Activated T-helper 1 cell treated with anti-CD3 and anti-CD28 coated beads, Interleukin-12 subunit alpha, Interleukin-12 subunit beta, Interleukin-2, Interleukin-4 antibody, amounts not matched to agents 30 ng/mL and 10 ng/mL and 1 ng/mL, durations not matched to agents 14 hours and 24 hours and 36 hours (primary cell): Measurements from ENCODE around the gene ZBTB49. TPM values are rescaled to one million over a fixed set of nuclear protein-coding genes. Genes with fewer than 3 reads are reported as not detected.

Experiments used
- DNase-seq: peaks from one replicate; pipeline ENCODE4 v3.0.0; 2021; ENCODE audit warnings: low spot score
- H3K27ac Mint-ChIP-seq: one replicate; pipeline ENCODE4 v1.8.0; 2021; ENCODE audit warnings: mild to moderate bottlenecking, mixed read lengths
- H3K27me3 Mint-ChIP-seq: one replicate; pipeline ENCODE4 v1.8.0; 2022; ENCODE audit warnings: mild to moderate bottlenecking, moderate library complexity, mixed read lengths; ENCODE audit not compliant: insufficient read depth
- H3K36me3 Mint-ChIP-seq: one replicate; pipeline ENCODE4 v1.8.0; 2021; ENCODE audit warnings: low read depth, mixed read lengths
- H3K4me1 Mint-ChIP-seq: one replicate; pipeline ENCODE4 v1.8.0; 2021; ENCODE audit warnings: low read depth, mixed read lengths
- H3K4me3 Mint-ChIP-seq: one replicate; pipeline ENCODE4 v1.8.0; 2021; ENCODE audit warnings: mild to moderate bottlenecking, moderate library complexity, mixed read lengths
- H3K9me3 Mint-ChIP-seq: one replicate; pipeline ENCODE4 v1.8.0; 2021; ENCODE audit warnings: mixed read lengths
- intact Hi-C: fragments of 100-400 bp; cut with micrococcal nuclease; formaldehyde crosslinking; loops from one replicate; pipeline ENCODE4 v1.15.1; 2024
- total RNA-seq: library from RNA; stranded (reverse); gene quantifications from 2 replicates; pipeline ENCODE4 v1.2.3, GENCODE V29; 2022

ZBTB49 gene
- total RNA-seq, 1 donor from 2014 or later, result 8.5 TPM

GRCh38 chr4:4320528-4320927, 30.5 kb downstream of the ZBTB49 start:
- Mint-ChIP-seq H3K4me1 (no peaks in the 10 kb centered on the region), H3K4me3 (no peak overlapping the region), H3K36me3 (peaks cover 11% of the 10 kb centered on the region), H3K9me3 (no peaks in the 10 kb centered on the region), H3K27ac (no peak overlapping the region), H3K27me3 (no peaks in the 10 kb centered on the region)
- DNase-seq, result no peak
- intact Hi-C loops, result no loop called here

- intact Hi-C loops, result no loop called here
- Mint-ChIP-seq H3K4me1 (no peaks in the 10 kb centered on the region), H3K27ac (no peak overlapping the region), H3K9me3 (no peaks in the 10 kb centered on the region), H3K27me3 (no peaks in the 10 kb centered on the region), H3K4me3 (no peak overlapping the region), H3K36me3 (peaks cover 8% of the 10 kb centered on the region)
- no peak for DNase-seq
These were observed 31.1 kb downstream of the ZBTB49 start for GRCh38 chr4:4320951-4321714.

- no peaks in the 10 kb centered on the region for H3K27me3 Mint-ChIP-seq
- H3K4me3 Mint-ChIP-seq, result no peak overlapping the region
- peaks cover 8% of the 10 kb centered on the region for H3K36me3 Mint-ChIP-seq
- no peak for DNase-seq
- H3K4me1 Mint-ChIP-seq, result no peaks in the 10 kb centered on the region
- intact Hi-C loops, result no loop called here
- H3K9me3 Mint-ChIP-seq, result no peaks in the 10 kb centered on the region
- H3K27ac Mint-ChIP-seq, result no peak overlapping the region
These were observed 32.1 kb downstream of the ZBTB49 start for GRCh38 chr4:4321951-4322688.

- intact Hi-C loops, result no loop called here
- Mint-ChIP-seq H3K27ac (no peak overlapping the region), H3K4me1 (no peaks in the 10 kb centered on the region), H3K36me3 (peaks cover 8% of the 10 kb centered on the region), H3K4me3 (no peak overlapping the region), H3K9me3 (no peaks in the 10 kb centered on the region), H3K27me3 (no peaks in the 10 kb centered on the region)
- no peak for DNase-seq
These were observed 33.9 kb downstream of the ZBTB49 start for GRCh38 chr4:4323705-4324534.

GRCh38 chr4:4325321-4325720, 35.3 kb downstream of the ZBTB49 start:
- Mint-ChIP-seq H3K36me3 (peaks cover 8% of the 10 kb centered on the region), H3K27me3 (no peaks in the 10 kb centered on the region)
- intact Hi-C loops, result no loop called here

GRCh38 chr4:4326166-4326565, 36.1 kb downstream of the ZBTB49 start:
- intact Hi-C loops, result no loop called here

More at GRCh38 chr4:4325321-4325720, 35.3 kb downstream of the ZBTB49 start:
- H3K27ac Mint-ChIP-seq, result no peak overlapping the region
- no peaks in the 10 kb centered on the region for H3K9me3 Mint-ChIP-seq
- DNase-seq, result no peak
- no peak overlapping the region for H3K4me3 Mint-ChIP-seq
- H3K4me1 Mint-ChIP-seq, result no peaks in the 10 kb centered on the region

GRCh38 chr4:4327652-4328121, 37.6 kb downstream of the ZBTB49 start:
- Mint-ChIP-seq H3K4me3 (no peak overlapping the region), H3K9me3 (no peaks in the 10 kb centered on the region), H3K36me3 (peaks cover under 1% of the 10 kb centered on the region), H3K4me1 (no peaks in the 10 kb centered on the region), H3K27ac (no peak overlapping the region), H3K27me3 (no peaks in the 10 kb centered on the region)
- no peak for DNase-seq
- intact Hi-C loops, result no loop called here

More at GRCh38 chr4:4326166-4326565, 36.1 kb downstream of the ZBTB49 start:
- no peaks in the 10 kb centered on the region for H3K27me3 Mint-ChIP-seq
- H3K27ac Mint-ChIP-seq, result no peak overlapping the region
- H3K4me1 Mint-ChIP-seq, result no peaks in the 10 kb centered on the region
- H3K36me3 Mint-ChIP-seq, result peaks cover 8% of the 10 kb centered on the region
- H3K9me3 Mint-ChIP-seq, result no peaks in the 10 kb centered on the region
- no peak for DNase-seq
- H3K4me3 Mint-ChIP-seq, result no peak overlapping the region

- H3K36me3 Mint-ChIP-seq, result no peaks in the 10 kb centered on the region
- no peaks in the 10 kb centered on the region for H3K27me3 Mint-ChIP-seq
- H3K9me3 Mint-ChIP-seq, result no peaks in the 10 kb centered on the region
- no peak overlapping the region for H3K4me3 Mint-ChIP-seq
- no peak for DNase-seq
- no peak overlapping the region for H3K27ac Mint-ChIP-seq
- intact Hi-C loops, result no loop called here
- H3K4me1 Mint-ChIP-seq, result no peaks in the 10 kb centered on the region
These were observed 38.2 kb downstream of the ZBTB49 start for GRCh38 chr4:4328206-4328605.

GRCh38 chr4:4328840-4329239, 38.8 kb downstream of the ZBTB49 start:
- Mint-ChIP-seq H3K27me3 (no peaks in the 10 kb centered on the region), H3K36me3 (no peaks in the 10 kb centered on the region), H3K4me3 (no peak overlapping the region), H3K9me3 (no peaks in the 10 kb centered on the region), H3K27ac (no peak overlapping the region), H3K4me1 (no peaks in the 10 kb centered on the region)
- DNase-seq, result no peak
- intact Hi-C loops, result no loop called here

- no peak overlapping the region for H3K4me3 Mint-ChIP-seq
- H3K9me3 Mint-ChIP-seq, result no peaks in the 10 kb centered on the region
- intact Hi-C loops, result no loop called here
- H3K36me3 Mint-ChIP-seq, result no peaks in the 10 kb centered on the region
- no peak for DNase-seq
- no peak overlapping the region for H3K27ac Mint-ChIP-seq
- no peaks in the 10 kb centered on the region for H3K4me1 Mint-ChIP-seq
- no peaks in the 10 kb centered on the region for H3K27me3 Mint-ChIP-seq
These were observed 39.4 kb downstream of the ZBTB49 start for GRCh38 chr4:4329496-4329895.

- DNase-seq, result no peak
- no peaks in the 10 kb centered on the region for H3K4me1 Mint-ChIP-seq
- H3K27me3 Mint-ChIP-seq, result no peaks in the 10 kb centered on the region
- intact Hi-C loops, result no loop called here
- no peak overlapping the region for H3K4me3 Mint-ChIP-seq
- no peak overlapping the region for H3K27ac Mint-ChIP-seq
- no peaks in the 10 kb centered on the region for H3K9me3 Mint-ChIP-seq
- H3K36me3 Mint-ChIP-seq, result no peaks in the 10 kb centered on the region
These were observed 40.7 kb downstream of the ZBTB49 start for GRCh38 chr4:4330794-4331193.

- Mint-ChIP-seq H3K27me3 (no peaks in the 10 kb centered on the region), H3K27ac (no peak overlapping the region), H3K4me1 (no peaks in the 10 kb centered on the region), H3K9me3 (no peaks in the 10 kb centered on the region), H3K4me3 (no peak overlapping the region), H3K36me3 (no peaks in the 10 kb centered on the region)
- no peak for DNase-seq
- intact Hi-C loops, result no loop called here
These were observed 42.5 kb downstream of the ZBTB49 start for GRCh38 chr4:4332529-4332928.

- Mint-ChIP-seq H3K4me3 (no peak overlapping the region), H3K4me1 (no peaks in the 10 kb centered on the region), H3K27ac (no peak overlapping the region), H3K27me3 (no peaks in the 10 kb centered on the region), H3K9me3 (no peaks in the 10 kb centered on the region), H3K36me3 (no peaks in the 10 kb centered on the region)
- intact Hi-C loops, result no loop called here
- no peak for DNase-seq
These were observed 43.2 kb downstream of the ZBTB49 start for GRCh38 chr4:4333265-4333706.
